ENCODE data around the gene TNFSF11.

TNFSF11 gene

GRCh38 chr13:42653679-42654078, 79.7 kb downstream of the TNFSF11 start:
- TF ChIP-seq CTCF (IDR thresholded peaks at IDR 0.05): no peak
- H3K9me3 ChIP-seq: no peaks in the 10 kb centered on the region
- no peak overlapping the region for H3K27ac ChIP-seq
- no peak overlapping the region for H3K4me3 ChIP-seq (ENCODE audit: low read depth in 1 of 2, low read length in 1 of 2)
- H3K36me3 ChIP-seq: no peaks in the 10 kb centered on the region
- no peaks in the 10 kb centered on the region for H3K4me1 ChIP-seq (ENCODE audit: control insufficient read depth in 1 of 2, insufficient read depth in 1 of 2, low read depth in 1 of 2, low read length in 1 of 2)
- no peaks in the 10 kb centered on the region for H3K27me3 ChIP-seq

- no peak overlapping the region for H3K4me3 ChIP-seq (ENCODE audit: low read depth in 1 of 2, low read length in 1 of 2)
- H3K27me3 ChIP-seq: no peaks in the 10 kb centered on the region
- H3K9me3 ChIP-seq: no peaks in the 10 kb centered on the region
- no peaks in the 10 kb centered on the region for H3K36me3 ChIP-seq
- no peaks in the 10 kb centered on the region for H3K4me1 ChIP-seq (ENCODE audit: control insufficient read depth in 1 of 2, insufficient read depth in 1 of 2, low read depth in 1 of 2, low read length in 1 of 2)
- no peak for TF ChIP-seq CTCF (IDR thresholded peaks at IDR 0.05)
- H3K27ac ChIP-seq: no peak overlapping the region
Observed at GRCh38 chr13:42654212-42654611, 80.3 kb downstream of the TNFSF11 start.

- no peaks in the 10 kb centered on the region for H3K36me3 ChIP-seq
- no peaks in the 10 kb centered on the region for H3K27me3 ChIP-seq
- no peaks in the 10 kb centered on the region for H3K9me3 ChIP-seq
- no peaks in the 10 kb centered on the region for H3K4me1 ChIP-seq (ENCODE audit: control insufficient read depth in 1 of 2, insufficient read depth in 1 of 2, low read depth in 1 of 2, low read length in 1 of 2)
- no peak overlapping the region for H3K4me3 ChIP-seq (ENCODE audit: low read depth in 1 of 2, low read length in 1 of 2)
- no peak for TF ChIP-seq CTCF (IDR thresholded peaks at IDR 0.05)
- H3K27ac ChIP-seq: no peak overlapping the region
Observed at GRCh38 chr13:42654722-42655121, 80.8 kb downstream of the TNFSF11 start.

GRCh38 chr13:42656161-42656560, 82.2 kb downstream of the TNFSF11 start:
- Histone ChIP-seq H3K36me3 (no peaks in the 10 kb centered on the region), H3K4me1 (ENCODE audit: control insufficient read depth in 1 of 2, insufficient read depth in 1 of 2, low read depth in 1 of 2, low read length in 1 of 2) (no peaks in the 10 kb centered on the region), H3K4me3 (ENCODE audit: low read depth in 1 of 2, low read length in 1 of 2) (no peak overlapping the region), H3K27me3 (no peaks in the 10 kb centered on the region), H3K27ac (no peak overlapping the region), H3K9me3 (no peaks in the 10 kb centered on the region)
- TF ChIP-seq CTCF (IDR thresholded peaks at IDR 0.05): no peak

GRCh38 chr13:42656958-42657357, 83.0 kb downstream of the TNFSF11 start:
- TF ChIP-seq CTCF (IDR thresholded peaks at IDR 0.05): no peak
- no peaks in the 10 kb centered on the region for H3K36me3 ChIP-seq
- no peaks in the 10 kb centered on the region for H3K4me1 ChIP-seq (ENCODE audit: control insufficient read depth in 1 of 2, insufficient read depth in 1 of 2, low read depth in 1 of 2, low read length in 1 of 2)
- H3K9me3 ChIP-seq: no peaks in the 10 kb centered on the region
- H3K4me3 ChIP-seq (ENCODE audit: low read depth in 1 of 2, low read length in 1 of 2): no peak overlapping the region
- no peaks in the 10 kb centered on the region for H3K27me3 ChIP-seq
- H3K27ac ChIP-seq: no peak overlapping the region
